HG03135 (cell line): ENCODE measurements around the gene PINLYP.
"Not testable (repeated sequence)": the region's sequence is repeated elsewhere in the genome, so short reads cannot be mapped to it uniquely, and the experiment has no call there.

Experiments used
- ATAC-seq: cut with Tn5 transposase; IDR thresholded peaks from one replicate; pipeline ENCODE4 v1.9.1; 2021; ENCODE audit warnings: mild to moderate bottlenecking, moderate library complexity; ENCODE audit not compliant: unreplicated experiment

PINLYP gene

DNA sequence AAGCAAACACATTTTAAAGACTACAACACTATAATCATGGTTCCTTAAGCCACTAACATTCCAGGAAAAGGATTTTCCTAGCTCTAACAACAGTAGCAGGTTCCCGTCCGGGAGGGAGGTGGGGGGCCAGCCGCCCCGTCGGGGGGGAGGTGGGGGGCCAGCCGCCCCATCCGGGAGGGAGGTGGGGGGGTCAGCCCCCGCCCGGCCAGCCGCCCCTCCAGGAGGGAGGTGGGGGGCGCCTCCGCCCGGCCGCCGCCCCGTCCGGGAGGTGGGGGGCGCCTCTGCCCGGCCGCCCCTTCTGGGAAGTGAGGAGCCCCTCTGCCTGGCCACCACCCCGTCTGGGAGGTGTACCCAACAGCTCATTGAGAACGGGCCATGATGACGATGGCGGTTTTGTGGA is 27.7 kb upstream of the PINLYP start:
- ATAC-seq, result not testable (repeated sequence)

DNA sequence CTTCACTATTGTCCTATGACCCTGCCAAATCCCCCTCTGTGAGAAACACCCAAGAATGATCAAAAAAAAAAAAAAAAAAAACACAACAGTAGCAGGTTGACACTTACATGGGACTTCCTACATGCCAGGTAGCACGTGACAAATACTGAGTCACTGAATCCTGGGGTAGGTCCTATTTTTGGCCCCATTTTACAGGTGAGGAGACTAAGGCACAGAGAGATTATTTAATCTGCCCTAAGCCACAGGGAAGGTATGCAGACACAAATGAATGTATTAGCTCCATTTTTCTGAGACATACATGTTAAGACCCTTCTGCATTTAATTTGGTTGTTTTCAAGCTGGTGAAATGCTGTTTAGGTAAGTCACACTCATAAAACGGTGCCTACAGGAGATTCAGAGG is 26.9 kb upstream of the PINLYP start:
- ATAC-seq, result no peak

DNA sequence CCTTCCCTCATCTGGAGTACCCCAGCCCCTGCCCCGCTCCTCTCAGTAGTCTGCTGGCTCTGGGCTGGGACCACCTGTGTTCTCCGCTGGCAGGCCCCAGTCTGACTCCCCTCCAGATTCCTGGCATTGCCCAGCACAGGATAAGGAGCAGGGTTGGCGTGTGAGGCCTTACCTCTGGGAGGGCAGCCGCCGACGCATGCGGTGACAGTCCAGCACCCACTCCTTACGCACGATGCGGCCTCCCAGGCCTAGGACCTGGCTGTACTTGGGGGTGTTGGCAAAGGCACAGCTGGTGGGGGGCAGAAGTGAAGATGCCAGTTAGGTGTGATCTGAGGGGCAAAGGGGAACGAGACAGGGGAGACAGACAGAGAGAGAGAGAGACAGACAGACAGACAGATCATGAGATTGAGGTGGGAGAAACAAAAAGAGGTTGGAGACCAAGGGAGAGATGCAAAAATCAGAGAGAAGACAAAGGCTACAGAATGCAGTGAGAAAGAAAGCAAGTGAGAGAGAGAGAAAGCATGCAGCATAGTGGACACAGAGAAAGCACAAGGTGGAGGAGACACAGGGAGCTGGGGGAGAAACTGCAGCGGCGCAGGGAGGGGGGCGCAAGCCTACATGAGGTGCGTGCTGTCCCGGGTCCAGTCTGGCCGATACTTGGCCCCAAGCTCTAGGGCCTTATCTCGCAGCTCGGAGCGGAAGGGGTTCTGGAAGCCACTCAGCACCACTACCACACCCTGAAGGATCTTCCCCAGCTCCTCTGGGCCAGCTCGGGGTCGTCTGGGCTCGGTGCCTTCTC is 24.0 kb upstream of the PINLYP start:
- no peak for ATAC-seq

DNA sequence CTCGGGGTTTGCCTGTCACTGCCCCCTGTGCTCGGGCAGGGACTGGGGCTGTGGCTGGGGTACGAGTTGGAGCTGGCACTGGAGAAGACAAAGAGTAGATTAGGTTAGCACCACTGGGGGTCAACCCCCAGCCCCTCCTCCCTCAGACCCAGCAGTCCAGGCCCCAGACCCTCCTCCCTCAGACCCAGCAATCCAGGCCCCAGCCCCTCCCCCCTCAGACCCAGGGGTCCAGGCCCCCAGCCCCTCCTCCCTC is 23.5 kb upstream of the PINLYP start:
- ATAC-seq, result no peak

DNA sequence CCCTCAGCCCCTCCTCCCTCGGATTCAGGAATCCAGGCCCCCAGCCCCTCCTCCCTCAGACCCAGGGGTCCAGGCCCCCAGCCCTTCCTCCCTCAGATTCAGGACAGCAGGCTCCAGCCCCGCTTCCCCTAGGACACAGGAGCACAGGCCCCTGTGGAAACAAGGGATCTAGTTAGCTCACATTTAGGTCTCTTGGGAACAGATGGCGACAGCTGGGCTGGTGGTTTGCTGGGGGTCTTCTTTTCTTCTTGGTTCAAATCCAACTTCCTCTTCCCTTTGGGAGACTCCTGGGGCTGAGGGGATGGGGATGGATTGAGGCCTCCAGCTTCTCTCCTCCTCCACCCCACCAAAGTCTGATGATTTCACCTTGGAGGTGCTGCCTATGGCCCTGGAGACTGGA is 23.0 kb upstream of the PINLYP start:
- no peak for ATAC-seq

DNA sequence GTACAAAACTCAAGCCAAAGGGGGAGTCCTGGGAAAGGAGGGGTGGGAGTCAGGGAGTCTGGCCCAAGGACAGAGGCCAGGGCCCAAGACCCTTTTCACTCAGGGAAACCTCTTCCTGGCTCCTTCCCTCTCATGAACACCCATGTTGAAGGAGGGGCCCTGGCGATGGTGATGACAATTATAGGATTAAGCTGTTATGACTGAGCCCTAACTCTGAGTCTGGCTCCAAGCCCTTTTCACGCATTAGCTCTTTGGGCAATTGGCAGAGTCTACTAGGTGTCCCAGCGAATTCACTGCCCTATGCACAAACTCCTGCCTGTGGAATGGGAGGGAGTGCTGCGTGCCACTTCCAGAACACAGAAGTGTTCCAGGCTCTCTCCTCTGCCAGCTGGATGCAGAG is 21.9 kb upstream of the PINLYP start:
- no peak for ATAC-seq

DNA sequence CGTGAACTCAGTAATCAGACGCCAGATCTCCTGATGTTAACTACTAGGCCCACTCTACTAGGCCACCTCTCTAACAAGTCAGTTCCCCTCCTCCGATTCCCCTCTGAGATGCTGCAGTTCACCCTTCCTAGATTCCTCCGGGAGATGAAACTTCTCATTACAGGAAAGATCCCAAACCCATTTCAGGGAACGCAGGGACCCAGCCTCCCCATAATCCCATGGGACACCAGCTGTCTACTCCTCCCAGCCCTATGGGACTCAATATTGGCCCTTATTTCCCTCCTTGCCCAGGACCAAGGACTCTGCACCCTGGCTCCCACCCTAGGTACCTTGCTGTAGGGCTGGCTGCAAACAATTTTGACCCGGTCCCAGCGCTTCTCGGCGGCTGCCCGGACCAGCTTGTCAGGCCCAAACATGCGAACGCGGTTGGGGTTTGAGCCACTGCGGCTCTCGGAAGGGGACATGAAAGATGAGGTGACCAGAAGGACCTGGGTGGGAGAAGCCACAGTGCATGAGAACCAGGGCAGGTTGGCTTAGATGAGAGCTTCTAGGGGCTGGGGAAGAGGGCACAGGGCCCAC is 21.2 kb upstream of the PINLYP start:
- no peak for ATAC-seq

DNA sequence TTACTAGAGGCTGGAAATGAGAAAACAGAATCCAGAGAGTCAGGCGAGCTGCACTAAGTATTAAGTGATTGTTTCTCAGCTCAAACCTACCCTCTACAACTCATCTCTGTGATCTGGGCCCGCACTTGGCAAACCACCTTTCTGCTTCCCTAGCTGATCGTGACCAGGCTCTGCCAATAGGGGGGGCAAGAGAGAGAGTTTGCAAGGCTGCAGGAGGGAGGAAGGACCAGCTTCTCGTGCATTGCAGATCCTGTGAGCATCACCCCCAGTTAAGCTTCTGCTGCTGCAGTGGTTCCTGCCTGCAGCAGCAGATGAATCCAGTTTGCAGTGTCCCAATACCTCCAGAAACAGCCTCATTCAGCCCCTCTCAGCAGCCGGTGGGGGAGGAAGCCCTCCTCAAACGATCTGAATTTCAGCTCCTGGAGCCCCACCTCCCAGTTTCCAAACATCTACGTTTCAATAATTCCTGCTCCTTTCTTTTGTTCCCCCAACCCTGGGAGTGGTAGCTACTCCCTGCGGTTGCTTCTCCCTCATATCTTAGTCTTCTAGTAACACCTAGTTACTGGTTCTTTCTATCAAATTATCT is 20.3 kb upstream of the PINLYP start:
- ATAC-seq, result no peak

DNA sequence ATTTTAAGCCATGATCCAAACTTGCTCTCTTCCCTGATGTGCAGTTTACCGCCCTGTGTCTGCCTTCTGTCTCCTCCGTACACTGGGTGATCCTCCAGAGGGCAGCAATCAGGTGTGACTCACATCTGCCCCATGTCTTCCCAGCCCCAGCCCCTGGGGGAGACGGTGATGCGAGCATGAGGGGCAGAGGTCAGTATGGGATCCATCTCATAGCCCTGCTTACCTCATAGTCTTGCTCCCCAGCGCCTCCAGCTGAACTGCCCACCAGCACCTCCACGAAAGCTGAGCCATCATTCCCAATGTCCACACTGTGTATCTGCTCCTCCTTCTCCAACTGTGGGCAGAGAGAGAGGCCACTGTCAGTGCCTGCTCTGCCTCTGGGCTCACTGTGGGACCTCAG is 14.9 kb upstream of the PINLYP start:
- no peak for ATAC-seq

DNA sequence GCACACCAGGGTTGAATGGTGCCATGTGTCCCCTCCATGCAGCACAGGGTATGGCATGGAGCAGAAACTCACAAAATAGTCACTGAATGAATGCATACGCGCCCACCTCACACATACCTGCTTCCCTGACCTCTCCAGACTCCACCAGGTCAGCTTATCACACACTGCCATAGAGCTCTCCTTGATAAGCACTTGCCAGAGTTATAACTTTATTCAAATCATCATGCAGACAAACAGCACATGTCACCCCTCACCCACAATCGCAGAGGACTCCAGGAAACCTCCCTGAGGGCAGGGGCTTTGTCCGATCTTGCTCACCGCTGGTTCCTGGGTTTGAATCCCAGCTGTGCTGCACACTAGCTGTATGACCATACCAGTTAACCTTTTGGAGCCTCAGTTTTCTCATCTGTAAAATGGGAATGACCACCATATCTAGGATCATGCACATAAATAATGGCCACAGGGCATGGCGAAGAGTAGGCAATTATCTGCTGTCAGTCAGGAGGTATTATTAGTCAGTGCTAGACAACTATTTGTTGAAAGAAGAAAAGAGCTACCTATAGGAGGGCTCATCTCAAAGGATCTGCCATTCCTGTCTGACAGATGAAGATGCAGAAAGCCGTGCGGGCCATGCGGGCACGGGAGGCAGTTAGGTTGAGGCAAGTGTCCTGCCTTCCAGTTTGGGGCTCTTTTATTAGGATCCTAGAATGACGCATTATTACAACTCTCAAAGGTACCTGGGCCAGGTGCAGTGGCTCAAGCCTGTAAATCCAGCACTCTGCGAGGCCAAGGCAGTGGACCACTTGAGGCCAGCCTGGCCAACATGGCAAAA is 14.2 kb upstream of the PINLYP start:
- no peak for ATAC-seq

DNA sequence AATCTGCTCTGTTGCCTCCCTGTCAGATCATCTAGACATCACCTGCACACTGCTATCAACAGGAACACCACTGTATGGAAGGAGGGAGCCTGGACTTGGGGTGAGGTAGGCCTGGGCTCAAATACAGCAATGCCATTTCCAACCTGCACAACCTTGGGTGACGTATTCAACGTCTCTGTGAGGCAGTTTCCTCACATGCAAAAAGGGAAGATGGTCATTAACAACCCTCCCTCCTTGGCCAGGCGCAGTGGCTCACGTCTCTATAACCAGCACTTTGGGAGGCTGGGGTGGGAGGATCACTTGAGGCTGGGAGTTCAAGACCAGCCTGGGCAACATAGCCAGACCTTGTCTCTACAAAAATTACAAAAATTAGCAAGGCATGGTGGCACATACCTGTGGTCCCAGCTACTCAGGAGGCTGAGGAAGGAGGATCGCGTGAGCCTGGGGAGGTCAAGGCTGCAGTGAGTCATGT is 13.3 kb upstream of the PINLYP start:
- no peak for ATAC-seq

DNA sequence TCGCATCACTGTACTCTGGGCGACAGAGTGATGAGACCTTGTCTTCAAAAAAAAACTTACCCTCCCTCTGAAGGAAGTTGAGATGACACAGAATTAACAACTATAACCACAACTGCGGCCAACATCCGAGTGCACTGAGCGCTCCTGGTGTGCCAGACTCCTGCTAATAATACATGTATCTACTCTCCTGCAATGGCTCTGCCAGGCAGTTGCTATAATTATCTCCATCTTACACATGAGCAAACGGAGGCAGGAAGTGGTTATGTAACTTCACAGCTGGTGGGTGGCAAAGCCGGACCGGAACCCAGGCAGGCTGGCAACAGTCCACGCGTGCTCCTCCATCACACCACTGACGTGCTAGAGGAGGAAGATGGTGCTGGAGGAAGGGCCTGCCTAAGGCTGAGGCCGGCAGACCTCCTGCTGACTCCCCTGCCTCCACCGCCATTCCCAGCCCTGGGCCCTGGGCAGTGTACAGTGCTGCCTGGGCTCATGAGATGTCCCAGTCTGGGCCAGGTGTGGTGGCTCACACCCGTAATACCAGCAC is 12.8 kb upstream of the PINLYP start:
- ATAC-seq, result peak; percentile 73

DNA sequence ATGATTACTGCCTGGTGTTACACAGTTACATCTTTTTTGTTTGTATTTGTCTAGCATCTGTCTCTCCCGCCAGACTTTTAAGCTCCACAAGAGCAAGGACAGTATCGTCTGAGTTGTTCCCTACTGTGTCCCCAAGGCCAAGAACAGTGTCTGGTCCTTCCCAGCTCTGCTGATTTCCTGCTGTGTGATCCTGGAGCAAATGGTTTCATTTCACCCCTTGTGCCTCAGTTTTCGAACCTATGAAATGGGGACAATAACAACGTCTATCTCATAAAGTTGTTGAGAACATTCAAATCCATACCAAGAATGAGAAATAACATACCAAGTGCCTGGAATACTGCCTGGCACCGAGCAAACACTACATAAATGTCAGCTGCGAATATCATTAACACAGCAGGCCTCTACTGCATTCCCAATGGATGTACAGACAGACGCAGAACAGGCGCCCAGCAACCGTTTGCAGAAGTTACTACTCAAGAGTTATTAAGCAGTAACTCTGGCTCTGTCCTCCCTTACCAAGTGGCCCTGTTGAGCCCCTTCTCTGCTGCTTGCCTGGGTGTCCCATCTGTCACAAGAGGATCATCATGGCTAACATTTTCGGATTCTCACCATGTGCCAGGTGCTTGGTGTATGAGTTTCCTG is 11.7 kb upstream of the PINLYP start:
- ATAC-seq, result no peak

DNA sequence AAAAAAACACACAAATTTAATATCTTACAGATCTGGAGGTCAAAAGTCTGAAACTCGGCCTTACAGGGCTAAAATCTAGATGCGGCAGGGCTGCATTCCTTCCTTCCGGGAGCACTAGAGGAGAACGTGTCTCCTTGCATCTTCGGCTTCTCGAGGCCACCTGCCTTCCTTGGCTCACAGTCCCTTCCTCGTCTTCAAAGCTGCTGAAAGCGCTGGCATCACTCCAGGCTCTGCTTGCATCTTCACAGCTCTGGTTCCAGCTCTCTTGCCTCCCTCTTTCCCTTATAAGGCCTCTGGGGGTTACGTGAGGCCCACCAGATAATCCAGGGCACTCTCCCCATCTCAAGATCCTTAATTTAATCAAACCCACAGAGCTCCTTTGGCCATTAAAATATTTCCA is 10.8 kb upstream of the PINLYP start:
- ATAC-seq, result no peak

DNA sequence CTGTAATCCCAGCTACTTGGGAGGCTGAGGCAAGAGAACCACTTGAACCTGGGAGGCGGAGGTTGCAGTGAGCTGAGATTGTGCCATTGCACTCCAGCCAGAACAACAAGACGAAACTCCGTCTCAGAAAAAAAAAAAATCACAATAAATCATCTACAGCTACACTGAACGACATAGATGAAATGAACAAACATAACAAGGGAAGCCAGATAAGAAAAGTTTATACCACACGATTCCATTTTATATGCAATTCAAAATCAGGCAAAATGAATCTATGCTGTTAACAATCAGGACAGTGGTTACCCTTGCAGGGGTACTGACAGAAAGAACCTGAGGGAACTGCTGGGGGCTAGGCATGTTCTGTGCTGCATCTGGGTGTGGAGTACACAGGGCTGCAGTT is 5.9 kb upstream of the PINLYP start:
- ATAC-seq, result no peak

DNA sequence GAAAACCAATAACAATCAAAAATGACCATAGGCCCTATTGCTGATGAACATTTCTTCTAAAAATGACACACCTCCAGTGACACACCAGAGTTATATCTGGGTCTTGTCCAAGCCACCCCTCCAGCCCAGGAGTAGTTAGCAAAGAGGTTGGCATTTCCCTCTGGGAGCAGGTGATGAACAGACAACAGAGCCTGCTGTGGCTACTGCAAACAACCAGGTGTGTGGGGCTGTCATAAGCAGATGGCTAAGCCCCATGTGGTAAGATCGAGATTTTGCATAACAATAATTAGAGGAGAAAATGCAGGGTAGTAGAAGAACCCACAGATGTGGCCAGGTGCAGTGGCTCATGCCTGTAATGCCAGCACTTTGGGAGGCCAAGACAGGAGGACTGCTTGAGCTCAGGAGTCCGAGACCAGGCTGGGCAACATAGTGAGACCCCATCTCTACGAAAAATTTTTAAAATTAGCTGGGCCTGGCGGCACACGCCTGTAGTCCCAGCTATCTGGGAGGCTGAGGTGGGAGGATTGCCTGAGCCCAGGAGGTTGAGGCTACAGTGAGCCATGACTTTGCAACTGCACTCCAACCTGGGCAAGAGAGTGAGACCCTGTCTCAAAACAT is 5.3 kb upstream of the PINLYP start:
- ATAC-seq, result no peak

DNA sequence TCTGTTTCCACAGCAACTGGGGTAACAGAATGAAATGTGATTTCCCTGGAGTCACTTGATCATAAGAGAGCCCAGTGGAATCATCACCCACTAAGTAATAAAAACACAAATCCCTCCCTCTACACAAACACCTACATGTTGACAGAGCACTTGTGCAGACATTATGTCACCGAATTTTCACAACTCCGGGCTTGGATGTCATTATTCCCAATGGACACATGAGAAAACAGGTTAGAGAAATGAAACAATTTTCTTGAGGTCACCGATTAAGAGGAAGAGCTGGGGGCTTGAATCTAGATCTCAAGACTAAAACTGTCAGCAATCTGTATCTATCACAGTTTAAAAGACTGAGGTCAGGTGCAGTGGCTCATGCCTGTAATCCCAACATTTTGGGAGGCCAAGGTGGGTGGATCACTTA is 3.4 kb upstream of the PINLYP start:
- ATAC-seq, result no peak

DNA sequence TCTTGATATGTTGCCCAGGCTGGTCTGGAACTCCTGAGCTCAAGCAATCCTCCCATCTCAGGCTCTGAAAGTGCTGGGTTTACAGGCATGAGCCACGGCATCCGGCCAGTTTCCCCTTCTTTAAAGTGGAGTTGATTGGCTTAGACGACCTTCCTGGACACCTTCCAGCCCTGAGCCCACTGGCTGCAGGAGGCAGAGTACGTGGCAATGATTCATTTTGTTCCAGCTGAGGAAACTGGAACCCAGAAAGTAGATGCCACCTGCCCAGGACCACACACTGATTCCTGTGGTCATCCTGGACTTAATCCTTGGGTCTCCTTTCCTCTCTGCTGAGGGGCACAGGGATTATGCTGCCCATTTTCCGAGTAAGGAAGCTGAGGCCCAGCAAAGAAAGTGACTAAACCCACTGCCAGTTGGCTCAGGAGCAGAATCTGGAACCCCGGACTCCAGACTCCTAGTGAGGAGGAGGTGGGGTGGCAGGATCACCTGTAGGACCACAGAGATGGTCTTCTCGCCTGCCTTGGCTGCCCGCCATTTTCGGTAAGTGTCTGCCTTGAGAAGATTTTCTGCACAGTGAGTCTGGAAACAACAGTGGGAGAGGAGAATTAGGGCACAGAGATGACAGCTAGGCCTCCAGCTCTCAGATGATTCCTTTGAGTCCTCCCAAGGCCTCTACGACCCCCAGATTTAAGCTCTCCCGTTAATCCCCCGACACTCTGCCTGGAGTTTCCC is 1.0 kb upstream of the PINLYP start:
- no peak for ATAC-seq

DNA sequence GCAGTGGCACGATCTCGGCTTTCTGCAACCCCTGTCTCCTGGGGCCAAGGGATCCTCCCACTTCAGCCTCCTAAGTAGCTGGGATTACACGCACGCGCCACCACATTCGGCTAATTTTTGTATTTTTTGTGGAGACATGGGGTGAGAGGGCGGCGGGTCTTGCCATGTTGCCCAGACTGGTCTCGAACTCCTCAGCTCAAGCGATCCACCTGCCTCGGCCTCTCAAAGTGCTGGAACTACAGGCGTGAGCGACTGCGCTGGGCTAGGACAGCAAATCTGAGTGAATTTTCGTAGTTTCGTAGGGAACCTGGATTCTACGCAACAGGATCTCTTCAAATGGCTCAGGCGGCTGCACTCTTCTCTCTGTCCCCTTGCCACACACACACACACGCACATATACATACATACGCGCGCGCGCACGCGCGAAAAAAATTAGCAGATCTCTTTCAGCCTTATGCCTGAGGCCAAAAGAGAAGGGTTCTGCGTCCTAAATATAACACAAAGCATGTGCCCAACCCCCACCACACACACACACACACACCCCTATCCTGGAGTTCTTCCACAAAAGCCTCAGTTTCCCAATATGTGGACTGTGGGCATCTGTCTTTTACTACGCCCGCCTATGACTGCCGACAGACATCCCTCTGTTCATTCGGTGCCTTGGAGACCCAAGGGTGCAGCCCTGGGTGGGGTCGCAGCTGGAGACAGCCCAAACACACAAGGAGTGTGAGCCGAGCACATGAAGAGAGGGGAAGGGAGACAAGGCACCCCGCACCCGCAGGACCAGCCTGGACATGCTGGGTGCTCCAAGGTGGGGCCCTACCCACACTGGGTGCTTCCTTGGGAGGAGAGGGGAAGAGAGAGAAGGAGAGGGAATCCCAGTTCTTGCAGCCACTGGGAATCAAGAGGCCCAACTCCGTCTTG is 616 bp downstream of the PINLYP start:
- no peak for ATAC-seq
